Esophagus muscularis mucosa (tissue), 4 donors: ENCODE results near the gene PIWIL1. TPM values are rescaled to one million over a fixed set of nuclear protein-coding genes. Genes with fewer than 3 reads are reported as not detected.

Experiments used
- DNase-seq: peaks from one replicate; pipeline ENCODE4 v3.0.0-alpha.2; 2017; ENCODE audit errors: extremely low spot score
- H3K27ac ChIP-seq, 4 donors: fragments of 200-600 bp; sonication (generic); replicated peaks in 1 of 4; 1 replicate in 3 of 4; 2 replicates in 1 of 4; pipeline ENCODE4 v1.5.1; 2016 to 2019; ENCODE audit warnings: mild to moderate bottlenecking in 1 of 4
- H3K27me3 ChIP-seq, 4 donors: fragments of 200-600 bp; sonication (generic); one replicate each; pipeline versions ENCODE4 v1.5.1 to v1.6.0; 2016 to 2019
- H3K36me3 ChIP-seq, 4 donors: fragments of 200-600 bp; sonication (generic); one replicate each; pipeline ENCODE4 v1.5.1; 2016 to 2019
- H3K4me1 ChIP-seq, 4 donors: fragments of 200-600 bp; sonication (generic); one replicate each; pipeline ENCODE4 v1.5.1; 2016 to 2019
- H3K4me3 ChIP-seq, 4 donors: fragments of 200-600 bp; sonication (generic); 1 replicate in 2 of 4; 2 replicates in 2 of 4; pipeline ENCODE4 v1.5.1; 2016 to 2019; ENCODE audit warnings: mild to moderate bottlenecking in 4 of 4, moderate library complexity in 1 of 4
- H3K9me3 ChIP-seq, 4 donors: fragments of 200-600 bp; sonication (generic); 1 replicate in 3 of 4; 2 replicates in 1 of 4; pipeline ENCODE4 v1.5.1; 2016 to 2019
- EP300 ChIP-seq: sonication (generic); formaldehyde crosslinking; IDR thresholded peaks from one replicate; pipeline ENCODE4 v1.6.1; 2017; ENCODE audit warnings: antibody characterized with exemption
- POLR2A ChIP-seq: fragments of 450-650 bp; IDR thresholded peaks from one replicate; pipeline ENCODE4 v1.6.1; 2017; ENCODE audit warnings: antibody characterized with exemption, moderate library complexity, mild to moderate bottlenecking, low read depth
- POLR2AphosphoS5 ChIP-seq, 2 donors: sonication (generic); formaldehyde crosslinking; IDR thresholded peaks; one replicate each; pipeline ENCODE4 v1.6.1; 2017; ENCODE audit warnings: antibody characterized with exemption in 2 of 2
- WGBS: methylation state at CpG from one replicate; pipeline ENCODE4 v1.1.5; 2018; 5-methylcytosine and 5-hydroxymethylcytosine counted together
- intact Hi-C: fragments of 100-400 bp; cut with DNase I; formaldehyde crosslinking; loops from one replicate; pipeline ENCODE4 v1.15.1; 2023
- total RNA-seq, 4 donors: library from RNA; depleted of rRNA; stranded (reverse); fragments of >200 nt; gene quantifications; one replicate each; pipeline versions ENCODE4 v1.1.0 to v1.2.1, GENCODE V29; 2016
- TF ChIP-seq, protein P1 (sequence below), 3 experiments: fragments of 200-600 bp in 2 of 3; fragments of 450-650 bp in 1 of 3; sonication (generic) in 2 of 3; IDR thresholded peaks; one replicate each; pipeline ENCODE4 v1.5.1; 2017 to 2019; ENCODE audit warnings: antibody characterized with exemption in 3 of 3, mild to moderate bottlenecking in 2 of 3, moderate library complexity in 1 of 3

PIWIL1 gene
- total RNA-seq, 4 donors from 2014 or later: under 0.01 TPM; not detected in 3

DNA sequence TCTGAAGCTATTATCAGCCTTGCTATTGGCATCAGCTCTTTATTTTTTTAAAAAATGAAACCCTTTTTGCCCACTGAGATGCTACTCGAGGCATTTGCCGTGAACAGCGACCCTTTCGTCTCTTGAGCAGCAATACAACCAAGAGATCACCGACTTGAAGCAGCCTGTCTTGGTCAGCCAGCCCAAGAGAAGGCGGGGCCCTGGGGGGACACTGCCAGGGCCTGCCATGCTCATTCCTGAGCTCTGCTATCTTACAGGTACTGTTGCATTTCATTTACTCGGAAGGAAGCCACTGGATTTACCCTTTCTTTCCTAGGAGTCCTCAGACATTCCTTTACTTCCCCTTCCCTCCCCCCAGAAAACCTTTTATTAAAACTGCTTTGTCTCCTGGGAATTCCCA, 16.7 kb downstream of the PIWIL1 start:
- TF ChIP-seq POLR2A (no peak), POLR2AphosphoS5 (IDR thresholded peaks at IDR 0.05) (no peak), EP300 (no peak)
- TF ChIP-seq, protein P1, sequence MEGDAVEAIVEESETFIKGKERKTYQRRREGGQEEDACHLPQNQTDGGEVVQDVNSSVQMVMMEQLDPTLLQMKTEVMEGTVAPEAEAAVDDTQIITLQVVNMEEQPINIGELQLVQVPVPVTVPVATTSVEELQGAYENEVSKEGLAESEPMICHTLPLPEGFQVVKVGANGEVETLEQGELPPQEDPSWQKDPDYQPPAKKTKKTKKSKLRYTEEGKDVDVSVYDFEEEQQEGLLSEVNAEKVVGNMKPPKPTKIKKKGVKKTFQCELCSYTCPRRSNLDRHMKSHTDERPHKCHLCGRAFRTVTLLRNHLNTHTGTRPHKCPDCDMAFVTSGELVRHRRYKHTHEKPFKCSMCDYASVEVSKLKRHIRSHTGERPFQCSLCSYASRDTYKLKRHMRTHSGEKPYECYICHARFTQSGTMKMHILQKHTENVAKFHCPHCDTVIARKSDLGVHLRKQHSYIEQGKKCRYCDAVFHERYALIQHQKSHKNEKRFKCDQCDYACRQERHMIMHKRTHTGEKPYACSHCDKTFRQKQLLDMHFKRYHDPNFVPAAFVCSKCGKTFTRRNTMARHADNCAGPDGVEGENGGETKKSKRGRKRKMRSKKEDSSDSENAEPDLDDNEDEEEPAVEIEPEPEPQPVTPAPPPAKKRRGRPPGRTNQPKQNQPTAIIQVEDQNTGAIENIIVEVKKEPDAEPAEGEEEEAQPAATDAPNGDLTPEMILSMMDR (IDR thresholded peaks at IDR 0.05): no peak
- Histone ChIP-seq H3K27ac (no peak overlapping the region), H3K4me3 (no peak overlapping the region), H3K36me3 (no peaks in the 10 kb centered on the region), H3K9me3 (no peaks in the 10 kb centered on the region), H3K27me3 (peaks cover 0 to 71% (median 0%) of the 10 kb centered on the region in 4 donors), H3K4me1 (no peaks in the 10 kb centered on the region)
- intact Hi-C loops: no loop called here
- no peak for DNase-seq
- 70% methylated on average over 7 of the region's 7 CpGs for WGBS

GRCh38 chr12:130356222-130356621, 18.5 kb downstream of the PIWIL1 start:
- Histone ChIP-seq H3K36me3 (no peaks in the 10 kb centered on the region), H3K9me3 (no peaks in the 10 kb centered on the region), H3K27ac (no peak overlapping the region), H3K4me3 (no peak overlapping the region), H3K4me1 (no peaks in the 10 kb centered on the region), H3K27me3 (peaks cover 0 to 63% (median 0%) of the 10 kb centered on the region in 4 donors)
- DNase-seq: no peak
- TF ChIP-seq POLR2A (no peak), EP300 (no peak), POLR2AphosphoS5 (IDR thresholded peaks at IDR 0.05) (no peak)
- TF ChIP-seq, protein P1 (IDR thresholded peaks at IDR 0.05): no peak
- 34% methylated on average over 8 of the region's 8 CpGs for WGBS
- intact Hi-C loops: no loop called here

DNA sequence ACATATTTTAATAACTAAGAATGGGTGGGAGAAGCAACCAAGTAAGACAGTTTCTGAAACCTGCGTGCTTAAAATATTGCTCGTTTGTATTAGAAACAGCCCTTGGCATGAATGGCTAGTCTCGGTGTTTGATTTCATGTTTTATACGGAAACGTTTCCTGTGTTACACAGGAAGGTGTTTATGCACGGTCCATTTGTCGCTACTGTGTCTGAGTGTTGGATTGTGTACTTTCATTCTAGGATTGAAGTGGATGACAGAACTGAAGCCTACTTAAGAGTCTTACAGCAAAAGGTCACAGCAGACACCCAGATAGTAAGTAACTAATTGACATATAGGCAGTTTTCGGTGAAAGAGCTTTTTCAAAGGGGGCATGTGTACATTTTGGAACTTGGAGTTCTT, 19.6 kb downstream of the PIWIL1 start:
- Histone ChIP-seq H3K4me3 (no peak overlapping the region), H3K9me3 (no peaks in the 10 kb centered on the region), H3K27me3 (peaks cover 0 to 54% (median 0%) of the 10 kb centered on the region in 4 donors), H3K36me3 (no peaks in the 10 kb centered on the region), H3K27ac (no peak overlapping the region), H3K4me1 (no peaks in the 10 kb centered on the region)
- no peak for DNase-seq
- intact Hi-C loops: no loop called here
- TF ChIP-seq, protein P1 (IDR thresholded peaks at IDR 0.05): no peak
- no peak for TF ChIP-seq EP300
- TF ChIP-seq POLR2AphosphoS5 (IDR thresholded peaks at IDR 0.05): no peak
- no peak for TF ChIP-seq POLR2A
- 57% methylated on average over 8 of the region's 8 CpGs for WGBS

GRCh38 chr12:130357729-130358330, 20.1 kb downstream of the PIWIL1 start:
- no peak for TF ChIP-seq POLR2AphosphoS5 (IDR thresholded peaks at IDR 0.05)
- TF ChIP-seq, protein P1 (IDR thresholded peaks at IDR 0.05): no peak
- no peak for TF ChIP-seq POLR2A
- no peak for TF ChIP-seq EP300

GRCh38 chr12:130362060-130362459, 24.4 kb downstream of the PIWIL1 start:
- TF ChIP-seq POLR2A (no peak), POLR2AphosphoS5 (IDR thresholded peaks at IDR 0.05) (no peak), EP300 (no peak)
- TF ChIP-seq, protein P1 (IDR thresholded peaks at IDR 0.05): no peak
- Histone ChIP-seq H3K9me3 (no peaks in the 10 kb centered on the region), H3K4me1 (no peaks in the 10 kb centered on the region), H3K27ac (no peak overlapping the region), H3K36me3 (no peaks in the 10 kb centered on the region), H3K4me3 (no peak overlapping the region), H3K27me3 (peaks cover 0 to 32% (median 0%) of the 10 kb centered on the region in 4 donors)
- 70% methylated on average over 5 of the region's 5 CpGs for WGBS
- intact Hi-C loops: no loop called here
- DNase-seq: no peak

More at GRCh38 chr12:130357729-130358330, 20.1 kb downstream of the PIWIL1 start:
- 62% methylated on average over 14 of the region's 14 CpGs for WGBS
- intact Hi-C loops: no loop called here
- no peak overlapping the region for H3K4me3 ChIP-seq
- no peaks in the 10 kb centered on the region for H3K36me3 ChIP-seq
- H3K27me3 ChIP-seq: peaks cover 0 to 51% (median 0%) of the 10 kb centered on the region in 4 donors
- H3K9me3 ChIP-seq: no peaks in the 10 kb centered on the region
- no peaks in the 10 kb centered on the region for H3K4me1 ChIP-seq
- H3K27ac ChIP-seq: no peak overlapping the region
- no peak for DNase-seq
